HL-60/S4 treated with retinoic acid at 250 ng/mL for 4 days and 3 days (cell line): Measurements from ENCODE around the gene RFNG.

Experiments used
- in situ Hi-C: fragments of 300-500 bp; cut with MboI; formaldehyde crosslinking; loops from 2 replicates; pipeline ENCODE4 v1.7.0; 2022; ENCODE audit warnings: low sequenced_read_pairs

Gene RFNG

DNA sequence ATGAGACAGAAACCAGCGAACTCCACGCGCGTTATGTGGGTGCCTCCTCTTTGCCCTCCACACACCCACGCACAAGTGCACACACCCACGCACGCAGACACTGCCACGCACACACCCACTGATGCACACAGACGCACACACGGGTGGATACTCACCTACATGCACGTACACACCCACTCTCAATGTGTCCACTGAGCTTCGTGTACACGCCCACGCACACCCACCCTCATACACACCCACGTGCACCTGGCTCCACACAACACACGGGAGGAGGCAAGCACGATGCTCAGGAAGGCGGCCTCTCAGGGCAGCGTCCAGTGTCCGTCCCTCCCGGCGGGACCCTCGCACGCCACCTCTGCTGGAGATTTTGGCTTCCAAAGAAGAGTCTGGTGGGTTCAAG, 4.2 kb downstream of the RFNG start:
- in situ Hi-C loops: loop anchor here (25.0 kb wide), 1 partner anchor 115 kb away; no protein-coding TSS in a partner anchor

DNA sequence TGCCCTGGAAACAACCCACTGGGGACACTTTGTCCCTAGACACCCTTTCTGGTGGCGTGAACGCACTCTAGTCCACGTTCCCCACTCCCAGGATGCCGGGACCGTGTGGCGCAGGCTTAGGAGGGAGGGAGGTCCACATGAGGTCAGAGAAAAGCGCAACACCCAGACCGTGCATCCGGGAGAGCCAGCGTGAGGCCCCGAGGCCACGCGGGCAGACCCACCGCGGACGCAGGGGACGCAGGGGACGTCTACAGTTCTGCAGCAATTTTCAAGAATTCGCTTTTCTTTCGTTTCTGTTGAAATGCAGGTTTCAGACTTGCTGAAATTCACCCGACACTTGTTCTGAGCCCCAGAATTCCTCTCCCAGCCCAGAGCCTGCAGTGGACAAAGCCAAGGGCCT, 4.7 kb downstream of the RFNG start:
- in situ Hi-C loops: loop anchor here (25.0 kb wide), 1 partner anchor 115 kb away; no protein-coding TSS in a partner anchor

DNA sequence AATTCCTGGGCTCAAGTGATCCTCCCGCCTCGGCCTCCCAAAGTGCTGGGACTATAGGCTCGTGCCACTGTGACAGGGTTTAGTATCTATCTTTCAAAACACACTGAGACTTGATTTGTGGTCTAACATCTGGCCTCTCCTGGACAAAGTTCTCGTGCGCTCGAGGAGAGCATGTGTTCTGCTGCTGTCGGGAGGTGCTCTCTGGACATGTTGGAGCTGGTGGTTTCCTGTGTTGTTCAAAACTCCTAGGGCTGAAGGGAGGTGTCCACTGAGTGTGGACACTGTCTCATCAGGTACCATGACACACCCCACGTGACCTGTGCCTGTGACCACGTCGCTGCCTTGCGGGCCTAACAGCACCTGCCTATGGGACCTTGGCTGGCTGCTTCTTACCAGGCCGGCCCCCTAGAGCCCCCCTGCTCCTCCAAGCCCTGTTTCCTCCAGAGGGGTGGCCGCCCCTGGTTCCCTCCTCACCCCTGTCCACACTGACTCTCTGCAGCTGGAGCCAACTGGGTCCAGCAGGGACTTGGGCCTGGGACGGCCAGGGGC, 5.6 kb downstream of the RFNG start:
- in situ Hi-C loops: loop anchor here (25.0 kb wide), 1 partner anchor 116 kb away; no protein-coding TSS in a partner anchor

DNA sequence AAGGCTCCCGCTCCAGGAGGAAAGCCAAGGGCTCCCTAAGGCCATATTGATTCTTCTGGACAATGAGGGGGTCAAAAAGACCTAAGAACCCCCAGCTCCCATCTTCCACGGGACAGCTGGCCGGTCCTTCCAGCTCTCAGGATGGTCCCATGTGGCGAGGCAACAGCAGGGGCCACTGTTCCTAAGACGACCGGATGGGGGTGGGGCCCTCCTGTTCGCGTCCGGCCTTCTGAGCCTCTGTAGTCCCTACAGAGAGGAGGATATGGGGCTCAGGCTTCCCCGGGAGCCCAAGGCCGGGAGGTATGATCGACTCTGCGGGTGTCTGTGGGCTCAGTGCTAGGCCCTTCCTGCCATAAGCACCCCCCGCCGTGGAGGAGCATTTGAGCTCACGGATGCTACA, 8.1 kb downstream of the RFNG start:
- in situ Hi-C loops: loop anchor here (25.0 kb wide), 1 partner anchor 119 kb away; no protein-coding TSS in a partner anchor

DNA sequence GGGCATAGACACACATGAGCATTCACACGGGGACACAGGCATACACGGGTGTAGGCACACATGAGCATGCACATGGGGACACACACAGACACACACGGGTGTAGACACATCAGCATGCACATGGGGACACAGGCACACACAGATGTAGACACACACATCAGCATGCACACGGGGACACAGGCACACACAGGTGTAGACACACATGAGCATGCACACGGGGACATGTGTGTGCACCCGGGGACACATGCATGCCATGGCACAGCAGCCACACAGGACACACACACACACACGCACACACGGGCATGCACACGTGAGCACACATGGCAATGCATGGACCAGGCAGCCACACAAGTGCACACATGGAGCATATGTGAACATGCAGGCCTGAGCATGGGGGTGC, 9.0 kb downstream of the RFNG start:
- in situ Hi-C loops: loop anchor here (25.0 kb wide), 1 partner anchor 120 kb away; no protein-coding TSS in a partner anchor

DNA sequence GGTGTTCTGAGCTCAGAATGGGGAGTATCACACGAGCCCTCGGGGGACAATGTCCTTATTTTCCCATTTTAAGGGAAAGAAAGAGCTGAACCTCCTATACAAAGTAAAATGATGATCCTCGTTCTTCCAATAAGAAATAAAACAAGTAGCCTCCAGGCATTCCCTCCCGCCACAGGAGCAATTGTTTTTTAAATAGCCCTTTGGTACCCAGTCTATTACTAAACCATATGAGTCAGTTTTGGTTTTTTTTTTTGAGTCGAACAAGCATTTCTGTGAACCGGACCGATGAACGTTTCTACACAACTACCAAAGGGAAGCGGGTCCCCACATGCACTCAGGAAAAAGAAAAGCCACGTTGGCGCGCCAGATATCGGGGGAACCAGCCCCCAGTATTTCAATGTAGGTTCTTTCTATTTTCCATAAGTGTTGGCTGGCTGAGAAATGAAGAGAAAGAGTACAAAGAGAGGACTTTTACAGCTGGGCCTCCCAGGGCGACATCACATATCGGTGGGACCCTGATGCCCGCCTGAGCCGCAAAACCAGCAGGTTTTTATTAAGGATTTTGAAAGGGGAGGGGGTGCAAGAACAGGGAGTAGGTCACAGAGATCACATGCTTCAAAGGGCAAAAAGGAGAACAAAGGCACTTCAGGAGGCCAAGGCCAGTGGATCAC, 10.3 kb downstream of the RFNG start:
- in situ Hi-C loops: loop anchor here (25.0 kb wide), 1 partner anchor 121 kb away; no protein-coding TSS in a partner anchor

DNA sequence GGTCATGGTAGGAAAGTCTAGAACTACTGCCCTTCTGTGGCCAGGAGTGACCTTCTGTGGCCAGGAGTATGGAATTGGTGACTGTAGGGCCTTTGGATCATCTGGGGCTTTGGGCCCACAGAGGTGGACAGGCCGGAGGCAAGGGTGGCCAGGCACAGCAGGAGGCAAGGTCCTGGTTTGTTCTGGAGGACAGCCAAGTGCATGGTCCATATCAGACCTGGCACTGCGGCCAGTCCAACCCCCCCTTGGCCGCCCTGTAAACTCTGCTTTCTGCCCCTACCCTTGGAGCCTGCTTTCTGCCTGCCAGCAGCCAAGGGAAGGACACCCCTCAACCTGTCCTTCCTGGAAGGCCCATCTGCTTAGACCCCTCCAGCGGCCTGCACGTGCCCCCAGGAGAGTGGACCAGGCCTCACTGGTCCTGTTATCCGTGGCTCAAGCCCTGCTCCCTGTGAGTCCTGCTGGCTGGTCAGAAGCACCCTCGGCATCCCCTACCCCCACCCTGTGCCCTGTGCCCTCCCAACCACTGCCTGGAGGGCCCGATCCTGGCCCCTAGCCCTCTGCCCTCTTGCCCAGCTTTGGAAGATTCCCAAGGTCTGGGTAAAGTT, 11.8 kb downstream of the RFNG start:
- in situ Hi-C loops: loop anchor here (25.0 kb wide), 1 partner anchor 123 kb away; no protein-coding TSS in a partner anchor

DNA sequence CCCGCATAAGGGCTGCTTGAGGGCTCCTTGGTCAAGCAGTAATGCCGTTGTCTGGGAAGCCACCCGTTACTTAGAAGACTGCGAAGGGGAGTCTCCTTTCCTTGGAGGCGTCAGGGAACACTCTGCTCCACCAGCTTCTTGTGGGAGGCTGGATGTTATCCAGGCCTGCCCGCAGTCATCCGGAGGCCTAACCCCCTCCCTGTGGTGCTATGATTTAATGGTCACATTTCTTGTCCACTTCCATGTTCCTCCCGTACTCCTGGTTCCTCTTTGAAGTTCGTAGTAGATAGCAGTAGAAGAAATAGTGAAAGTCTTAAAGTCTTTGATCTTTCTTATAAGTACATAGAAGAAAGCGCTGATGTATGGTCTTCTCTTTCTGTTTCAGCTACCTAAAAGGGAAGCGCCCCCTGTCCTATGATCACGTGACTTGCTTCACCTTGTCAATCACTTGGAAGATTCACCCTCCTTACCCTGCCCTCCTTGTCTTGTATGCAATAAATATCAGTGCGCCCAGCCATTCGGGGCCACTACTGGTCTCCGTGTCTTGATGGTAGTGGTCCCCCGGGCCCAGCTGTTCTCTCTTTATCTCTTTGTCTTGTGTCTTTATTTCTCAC, 12.7 kb downstream of the RFNG start:
- in situ Hi-C loops: loop anchor here (25.0 kb wide), 1 partner anchor 123 kb away; no protein-coding TSS in a partner anchor

DNA sequence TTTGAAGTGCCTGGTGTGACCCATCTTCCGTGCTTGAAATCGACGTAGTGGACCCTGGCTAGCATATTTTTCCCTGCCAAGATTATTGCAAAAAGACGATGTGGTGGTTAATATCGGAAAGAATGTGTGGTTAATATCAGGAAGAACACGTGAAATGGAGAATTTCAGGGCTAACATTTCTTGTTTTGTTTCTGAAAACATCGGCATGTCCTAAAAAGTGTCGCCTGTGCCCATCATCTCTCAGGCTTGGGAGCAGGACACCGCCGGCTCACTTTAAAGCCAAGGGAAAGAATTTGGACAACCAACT, 13.8 kb downstream of the RFNG start:
- in situ Hi-C loops: loop anchor here (25.0 kb wide), 1 partner anchor 124 kb away; no protein-coding TSS in a partner anchor

DNA sequence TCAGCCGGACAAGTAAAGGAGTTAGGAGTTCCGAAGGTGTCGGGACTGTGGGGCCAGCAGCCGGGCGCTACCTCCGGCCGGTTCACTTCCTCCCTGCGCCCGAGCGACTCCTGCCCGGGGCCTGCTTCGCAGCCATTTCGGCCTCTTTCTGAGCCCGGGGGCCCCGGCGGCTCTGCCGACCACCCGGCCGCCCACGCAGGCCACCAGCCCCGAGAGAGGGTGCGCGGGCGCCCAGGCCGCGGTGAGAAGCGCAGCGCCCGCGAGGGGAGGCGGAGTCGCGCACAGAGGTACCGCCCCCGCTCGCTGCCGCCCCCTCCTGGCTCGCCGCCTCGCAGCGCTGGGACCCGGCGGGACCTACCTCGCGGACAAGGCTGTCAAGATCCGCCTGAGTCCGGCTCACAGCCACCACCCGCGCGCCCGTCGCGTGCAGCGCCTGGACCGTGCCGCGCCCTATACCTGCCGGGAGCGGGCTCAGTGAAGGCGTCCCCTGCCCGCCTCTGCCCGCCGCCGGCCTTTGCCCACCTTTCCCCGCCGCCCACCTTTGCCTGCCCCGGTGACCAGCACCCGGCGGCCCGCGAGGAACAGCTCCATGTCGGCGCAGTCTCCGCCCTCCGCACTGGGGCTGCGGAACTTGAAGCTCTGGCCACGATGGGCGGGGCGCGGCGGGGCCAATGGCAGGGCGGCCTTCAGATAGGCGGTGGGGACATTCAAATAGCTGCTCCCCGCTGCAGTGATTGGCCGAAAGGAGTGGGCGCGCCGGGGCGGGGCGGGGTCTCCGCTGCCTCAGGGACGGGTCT, 14.3 kb downstream of the RFNG start, which contains the start of gene DCXR:
DCXR (minus strand) TSS at position 606 of the 797 bp plus-strand sequence; CDS start at position 591, 15 bp downstream.
- in situ Hi-C loops: loop anchor here (25.0 kb wide), 1 partner anchor 125 kb away; no protein-coding TSS in a partner anchor

DNA sequence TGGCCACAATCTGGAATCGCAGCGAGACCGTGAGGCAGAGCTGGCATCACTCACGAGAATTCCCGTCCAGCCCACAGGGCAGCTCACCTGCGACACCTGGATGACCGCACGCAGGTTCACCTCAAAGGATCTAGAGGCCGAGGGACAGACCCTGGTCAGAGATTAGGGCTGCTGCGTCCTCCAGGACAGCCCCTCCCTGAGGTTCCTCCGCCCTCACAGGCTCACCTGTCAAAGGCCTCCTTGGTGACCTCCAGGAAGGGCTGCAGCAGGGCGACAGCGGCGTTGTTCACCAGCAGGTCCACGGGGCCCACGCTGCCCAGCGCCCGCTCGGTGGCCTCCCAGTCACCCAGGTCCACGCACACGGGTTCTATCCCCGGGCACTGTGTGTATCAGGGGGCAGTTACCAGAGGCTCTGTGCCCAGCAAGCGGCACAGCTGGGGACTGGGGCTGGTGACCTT, 14.9 kb downstream of the RFNG start:
- in situ Hi-C loops: loop anchor here (25.0 kb wide), 1 partner anchor 126 kb away; no protein-coding TSS in a partner anchor

DNA sequence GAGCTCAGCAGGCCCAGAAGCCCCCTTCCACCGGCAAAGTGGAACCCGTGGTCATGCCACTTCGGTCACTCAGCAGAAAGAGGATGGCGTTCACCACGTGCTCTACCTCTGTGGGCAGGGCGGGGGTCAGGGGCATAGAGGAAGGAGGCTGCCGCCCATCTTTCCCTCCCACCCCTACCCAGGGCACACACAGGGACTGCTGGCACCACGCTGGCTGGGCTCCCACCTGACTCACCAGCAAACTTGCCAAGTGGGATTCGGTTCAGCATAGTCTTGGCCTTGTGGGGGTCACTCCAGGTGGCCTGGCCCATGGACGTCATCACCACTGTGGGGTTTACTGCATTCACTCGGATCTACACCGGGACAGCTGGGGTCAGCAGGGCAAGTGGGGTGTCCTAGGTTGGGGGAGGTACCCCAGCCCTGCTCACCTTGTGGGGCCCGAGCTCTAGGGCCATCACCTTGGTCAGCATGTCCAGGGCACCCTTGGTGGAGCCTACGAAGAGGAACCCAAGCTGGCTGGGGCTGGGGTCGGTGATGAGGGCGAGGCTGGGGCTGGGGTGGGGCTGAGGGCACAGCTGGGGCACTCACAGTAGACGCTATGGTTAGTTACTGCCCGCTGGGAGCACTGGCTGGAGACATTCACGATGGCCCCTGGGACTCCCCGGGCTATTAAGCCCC, 15.5 kb downstream of the RFNG start:
- in situ Hi-C loops: loop anchor here (25.0 kb wide), 1 partner anchor 126 kb away; no protein-coding TSS in a partner anchor

DNA sequence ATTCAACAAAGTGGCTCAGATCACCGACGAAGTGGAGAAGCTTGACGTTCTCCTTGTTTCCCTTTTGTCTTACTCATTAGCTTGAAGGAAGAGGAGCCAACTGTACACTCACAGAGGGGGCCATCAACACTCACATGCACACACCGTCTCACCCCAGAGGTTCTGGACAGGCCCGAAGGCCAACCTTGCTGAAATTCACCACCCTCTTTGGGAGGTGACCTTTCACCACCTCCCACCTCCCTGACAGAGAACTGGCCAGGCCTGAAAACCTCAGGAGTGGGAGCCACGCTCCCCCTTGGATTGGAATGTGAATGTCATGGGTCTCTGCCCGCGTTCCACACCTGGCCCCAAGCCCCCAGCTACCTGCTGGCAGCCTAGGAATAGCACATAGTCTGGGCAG, 16.1 kb downstream of the RFNG start:
- in situ Hi-C loops: loop anchor here (25.0 kb wide), 1 partner anchor 127 kb away; no protein-coding TSS in a partner anchor

DNA sequence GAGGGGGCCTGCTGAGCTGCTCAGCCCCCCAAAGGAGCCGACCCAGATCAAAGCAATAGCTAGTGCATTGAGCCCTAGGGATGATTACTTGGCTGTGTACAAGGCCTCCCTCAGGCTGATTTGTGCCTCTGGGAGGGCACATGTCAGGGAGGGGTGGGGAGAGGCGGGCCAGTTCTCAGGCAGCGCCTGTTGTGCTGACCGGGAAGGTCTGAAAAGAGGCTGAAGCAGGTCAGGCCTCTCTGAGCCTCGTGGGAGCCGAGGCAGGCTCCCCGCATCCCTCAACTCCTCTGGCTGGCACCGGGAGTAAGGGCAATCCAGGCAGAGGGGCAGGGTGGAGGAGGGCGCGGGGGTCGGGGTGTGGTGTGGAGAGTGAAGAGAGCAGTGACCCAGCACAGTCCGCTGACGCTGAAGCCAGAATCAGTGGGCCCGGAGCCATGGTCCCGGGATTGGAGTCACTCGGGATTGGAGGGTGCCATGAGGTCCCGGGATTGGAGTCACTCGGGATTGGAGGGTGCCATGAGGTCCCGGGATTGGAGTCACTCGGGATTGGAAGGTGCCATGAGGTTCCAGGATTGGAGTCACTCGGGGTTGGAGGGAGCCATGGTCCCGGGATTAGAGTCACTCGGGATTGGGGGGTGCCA, 17.1 kb downstream of the RFNG start:
- in situ Hi-C loops: loop anchor here (25.0 kb wide), 1 partner anchor 128 kb away; no protein-coding TSS in a partner anchor

DNA sequence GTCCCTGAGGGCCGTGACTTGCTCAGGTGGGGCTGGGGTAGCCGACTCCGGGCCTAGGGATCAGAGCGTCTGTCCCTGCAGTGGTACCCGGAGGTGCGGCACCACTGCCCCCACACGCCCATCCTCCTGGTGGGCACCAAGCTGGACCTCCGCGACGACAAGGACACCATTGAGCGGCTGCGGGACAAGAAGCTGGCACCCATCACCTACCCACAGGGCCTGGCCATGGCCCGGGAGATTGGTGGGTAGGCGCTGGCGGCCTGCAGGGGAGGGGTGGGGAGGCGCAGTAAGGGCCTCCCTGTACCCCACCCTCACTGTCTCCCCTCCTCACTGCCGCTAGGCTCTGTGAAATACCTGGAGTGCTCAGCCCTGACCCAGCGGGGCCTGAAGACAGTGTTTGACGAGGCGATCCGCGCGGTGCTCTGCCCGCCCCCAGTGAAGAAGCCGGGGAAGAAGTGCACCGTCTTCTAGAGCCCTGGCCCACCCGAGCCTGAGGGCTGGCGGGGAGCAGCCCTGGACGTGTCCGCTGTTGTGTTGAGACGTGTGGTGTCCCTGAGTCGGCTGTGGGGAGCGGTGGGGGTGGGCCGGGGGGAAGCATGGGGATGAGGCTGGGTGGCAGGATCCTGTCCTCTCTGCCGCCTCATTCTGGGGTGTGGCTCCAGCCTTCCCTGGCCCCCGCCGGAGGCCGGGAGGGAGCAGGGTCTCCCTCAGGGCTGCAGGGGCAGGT, 18.1 kb downstream of the RFNG start:
- in situ Hi-C loops: loop anchor here (25.0 kb wide), 1 partner anchor 129 kb away; no protein-coding TSS in a partner anchor

DNA sequence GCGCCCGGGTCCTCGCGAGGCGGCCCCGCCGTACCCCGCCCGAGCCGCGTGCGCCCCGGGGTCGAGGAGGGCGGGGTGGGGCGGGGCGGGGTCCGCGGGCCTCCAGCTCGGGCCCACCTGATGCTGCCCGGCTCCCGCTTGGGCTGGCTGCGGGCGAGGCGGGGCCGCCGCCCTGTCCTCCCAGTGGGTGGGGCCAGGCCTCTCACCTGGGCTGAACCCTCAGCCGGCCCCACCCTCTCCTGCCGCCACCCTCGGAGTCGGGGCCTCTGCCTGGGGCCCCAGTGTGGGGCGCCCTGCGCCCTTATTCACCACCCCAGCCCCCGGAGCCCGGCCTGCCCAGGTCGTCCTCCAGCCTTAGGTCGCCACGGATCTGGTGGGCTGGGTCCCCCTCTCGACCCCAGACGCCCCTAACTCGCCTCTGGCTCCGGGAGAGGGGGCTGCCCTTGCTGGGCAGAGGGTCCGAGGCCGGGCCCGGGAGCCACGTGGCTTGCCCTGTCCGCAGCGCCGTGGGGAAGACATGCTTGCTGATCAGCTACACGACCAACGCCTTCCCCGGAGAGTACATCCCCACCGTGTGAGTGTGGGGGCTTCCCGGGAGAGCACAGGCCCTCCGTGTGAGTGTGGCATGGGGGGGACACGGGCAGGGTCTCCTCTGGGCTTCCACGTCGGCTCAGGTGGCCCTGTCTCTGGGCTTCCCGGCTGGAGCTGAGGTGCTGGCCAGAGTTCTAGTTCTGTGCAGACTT, 19.6 kb downstream of the RFNG start:
- in situ Hi-C loops: loop anchor here (25.0 kb wide), 1 partner anchor 130 kb away; no protein-coding TSS in a partner anchor

DNA sequence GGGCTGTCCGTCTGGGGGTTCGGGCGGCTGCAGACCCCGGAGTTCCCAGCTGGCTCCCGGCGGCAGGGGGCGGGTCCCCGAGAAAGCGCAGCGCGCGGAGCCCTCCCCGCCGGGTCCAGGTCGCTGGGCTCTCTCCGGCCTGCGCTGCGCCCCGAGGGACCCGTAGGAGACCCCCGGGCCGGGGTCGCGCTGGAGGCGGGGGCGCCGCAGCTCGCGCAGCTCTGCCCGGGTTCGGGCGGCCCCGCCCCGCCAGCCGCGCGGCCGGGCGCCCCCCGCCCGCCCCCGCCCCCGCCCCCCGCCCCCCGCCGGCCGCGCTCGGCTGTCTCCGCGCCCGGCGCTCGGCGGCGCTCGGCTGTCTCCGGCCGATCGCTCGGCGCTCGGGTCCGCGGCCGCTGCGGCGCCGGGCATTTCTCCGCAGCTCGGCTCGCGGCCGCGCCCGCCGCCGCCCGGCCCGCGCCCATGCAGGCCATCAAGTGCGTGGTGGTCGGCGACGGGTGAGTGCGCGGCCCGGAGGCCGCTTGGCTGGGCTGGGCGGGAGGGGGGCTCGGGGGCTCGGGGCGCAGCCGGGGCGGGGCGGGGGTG, 20.2 kb downstream of the RFNG start, which contains the start of gene RAC3:
RAC3 (plus strand) TSS at position 376 of the 582 bp plus-strand sequence; CDS start at position 460, 84 bp downstream.
- in situ Hi-C loops: loop anchor here (25.0 kb wide), 1 partner anchor 131 kb away; no protein-coding TSS in a partner anchor
